SK-N-MC (cell line): Measurements from ENCODE around the gene KNOP1.

ENCODE experiments used
- EZH2 ChIP-seq: fragments of 200-600 bp; sonication (generic); IDR thresholded peaks from one replicate; pipeline ENCODE4 v1.6.1; 2017; ENCODE audit warnings: antibody characterized with exemption
- POLR2AphosphoS5 ChIP-seq: IDR thresholded peaks from 2 replicates; pipeline ENCODE4 v1.6.1; 2012; ENCODE audit warnings: mild to moderate bottlenecking, low read depth, low read length, borderline replicate concordance

GRCh38 chr16:19660432-19660831, 57.6 kb downstream of the KNOP1 start:
- no peak for TF ChIP-seq POLR2AphosphoS5
- TF ChIP-seq EZH2, result no peak
